Activated B cell treated with CpG ODN at 0.5 μM for 24 hours (primary cell): ENCODE measurements around the gene RDH8. TPM values are rescaled to one million over a fixed set of nuclear protein-coding genes. Genes with fewer than 3 reads are reported as not detected.

Experiments
- ATAC-seq: fragments of 200-7000 bp; cut with Tn5 transposase; one replicate; pipeline ENCODE4 v1.10.0; 2021; ENCODE audit warnings: low read depth, mild to moderate bottlenecking, moderate library complexity
- CTCF ChIA-PET: fragments of 350-600 bp; sonication (Branson Sonifier 250); formaldehyde crosslinking; loops from one replicate; lab custom pipeline; 2021; ENCODE audit warnings: antibody characterized with exemption; lab: Charles Lee
- POLR2A ChIA-PET: fragments of 350-600 bp; sonication (Branson Sonifier 250); formaldehyde crosslinking; loops from one replicate; lab custom pipeline; 2021; ENCODE audit warnings: antibody characterized with exemption; lab: Charles Lee
- DNase-seq: peaks from one replicate; pipeline ENCODE4 v3.0.0; 2022
- H3K27ac Mint-ChIP-seq: one replicate; pipeline ENCODE4 v1.8.0; 2020; ENCODE audit warnings: mixed read lengths
- H3K27me3 Mint-ChIP-seq: one replicate; pipeline ENCODE4 v1.8.0; 2021; ENCODE audit warnings: mixed read lengths
- H3K36me3 Mint-ChIP-seq: one replicate; pipeline ENCODE4 v1.8.0; 2021; ENCODE audit warnings: low read depth, mixed read lengths
- H3K4me1 Mint-ChIP-seq: one replicate; pipeline ENCODE4 v1.8.0; 2021; ENCODE audit warnings: mixed read lengths
- H3K4me3 Mint-ChIP-seq: one replicate; pipeline ENCODE4 v1.8.0; 2020; ENCODE audit warnings: mild to moderate bottlenecking, mixed read lengths
- H3K9me3 Mint-ChIP-seq: one replicate; pipeline ENCODE4 v1.8.0; 2020; ENCODE audit warnings: mixed read lengths
- intact Hi-C: fragments of 100-400 bp; cut with micrococcal nuclease; formaldehyde crosslinking; loops from one replicate; pipeline ENCODE4 v1.15.1; 2024
- total RNA-seq: library from RNA; stranded (reverse); gene quantifications from 2 replicates; pipeline ENCODE4 v1.2.3, GENCODE V29; 2022
- TF ChIP-seq, protein P1 (sequence below): fragments of 200-600 bp; IDR thresholded peaks from one replicate; pipeline ENCODE4 v1.8.0; 2022; ENCODE audit warnings: antibody characterized with exemption, mild to moderate bottlenecking

RDH8 gene
- total RNA-seq, 1 donor from 2014 or later: not detected

DNA sequence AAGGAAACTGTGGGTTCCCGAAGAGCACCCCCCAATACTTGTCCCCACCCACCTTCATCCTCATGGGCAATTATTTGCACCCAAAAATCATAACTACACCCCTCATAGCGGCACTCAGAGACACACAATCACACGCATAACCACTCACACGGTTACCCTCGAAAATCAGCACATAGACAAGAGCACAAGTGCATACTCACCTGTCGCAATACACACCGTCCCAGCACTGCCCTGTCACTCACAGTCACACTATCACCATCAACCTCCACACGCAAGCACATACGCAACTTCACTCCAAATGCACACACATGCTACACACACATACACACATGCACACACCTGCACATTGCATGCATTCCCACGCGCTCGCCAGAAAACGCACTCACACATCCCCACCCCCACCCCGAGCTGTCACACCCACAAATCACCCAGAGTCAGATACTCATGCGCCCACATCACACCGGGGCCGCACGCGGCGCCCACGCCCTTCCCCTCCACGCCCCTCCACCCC is 3.5 kb upstream of the RDH8 start:
- ATAC-seq: no peak
- no peaks in the 10 kb centered on the region for H3K36me3 Mint-ChIP-seq
- TF ChIP-seq, protein P1, sequence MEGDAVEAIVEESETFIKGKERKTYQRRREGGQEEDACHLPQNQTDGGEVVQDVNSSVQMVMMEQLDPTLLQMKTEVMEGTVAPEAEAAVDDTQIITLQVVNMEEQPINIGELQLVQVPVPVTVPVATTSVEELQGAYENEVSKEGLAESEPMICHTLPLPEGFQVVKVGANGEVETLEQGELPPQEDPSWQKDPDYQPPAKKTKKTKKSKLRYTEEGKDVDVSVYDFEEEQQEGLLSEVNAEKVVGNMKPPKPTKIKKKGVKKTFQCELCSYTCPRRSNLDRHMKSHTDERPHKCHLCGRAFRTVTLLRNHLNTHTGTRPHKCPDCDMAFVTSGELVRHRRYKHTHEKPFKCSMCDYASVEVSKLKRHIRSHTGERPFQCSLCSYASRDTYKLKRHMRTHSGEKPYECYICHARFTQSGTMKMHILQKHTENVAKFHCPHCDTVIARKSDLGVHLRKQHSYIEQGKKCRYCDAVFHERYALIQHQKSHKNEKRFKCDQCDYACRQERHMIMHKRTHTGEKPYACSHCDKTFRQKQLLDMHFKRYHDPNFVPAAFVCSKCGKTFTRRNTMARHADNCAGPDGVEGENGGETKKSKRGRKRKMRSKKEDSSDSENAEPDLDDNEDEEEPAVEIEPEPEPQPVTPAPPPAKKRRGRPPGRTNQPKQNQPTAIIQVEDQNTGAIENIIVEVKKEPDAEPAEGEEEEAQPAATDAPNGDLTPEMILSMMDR: no peak
- peaks cover 57% of the 10 kb centered on the region for H3K27me3 Mint-ChIP-seq
- POLR2A ChIA-PET: no interaction called here
- no peaks in the 10 kb centered on the region for H3K9me3 Mint-ChIP-seq
- CTCF ChIA-PET: no interaction called here
- H3K4me3 Mint-ChIP-seq: no peak overlapping the region
- H3K4me1 Mint-ChIP-seq: no peaks in the 10 kb centered on the region
- H3K27ac Mint-ChIP-seq: no peak overlapping the region
- intact Hi-C loops: no loop called here
- no peak for DNase-seq

DNA sequence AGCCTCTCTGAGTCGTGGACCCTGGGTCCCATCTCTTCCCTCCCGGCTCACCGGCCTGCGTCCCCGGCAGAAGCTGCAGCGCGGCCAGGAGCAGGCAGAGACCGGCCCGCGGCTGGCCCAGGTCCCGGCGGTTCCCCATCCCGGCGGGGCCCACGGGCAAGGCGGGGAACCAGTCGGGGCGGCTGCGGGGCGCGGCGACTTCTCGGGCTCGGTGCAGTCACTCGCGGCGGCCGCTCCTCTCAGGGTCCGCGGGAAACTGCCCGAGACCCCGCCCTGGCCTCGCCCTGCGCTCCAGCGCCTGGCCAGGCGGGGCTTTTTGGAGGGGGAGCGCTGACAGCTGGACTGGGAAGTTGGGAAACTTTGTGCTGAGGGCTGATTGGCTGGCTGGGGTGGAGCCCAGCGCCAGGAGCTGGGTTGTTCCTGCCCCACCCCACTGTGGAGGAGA is 3.0 kb upstream of the RDH8 start, which contains the start of gene COL5A3:
Gene COL5A3, minus strand, starts transcription at position 258 of the 445 bp plus-strand sequence. Its CDS starts 119 bp downstream, at position 139.
- DNase-seq (no peak), ATAC-seq (no peak)
- Mint-ChIP-seq H3K4me3 (no peak within 1 kb of the TSS), H3K36me3 (no peaks in the 10 kb centered on the region), H3K27ac (no peak within 1 kb of the TSS), H3K9me3 (no peaks in the 10 kb centered on the region), H3K27me3 (peaks cover 56% of the 10 kb centered on the region), H3K4me1 (no peaks in the 10 kb centered on the region)
- ChIA-PET POLR2A (no interaction called here), CTCF (no interaction called here)
- intact Hi-C loops: no loop called here
- TF ChIP-seq, protein P1: no peak

DNA sequence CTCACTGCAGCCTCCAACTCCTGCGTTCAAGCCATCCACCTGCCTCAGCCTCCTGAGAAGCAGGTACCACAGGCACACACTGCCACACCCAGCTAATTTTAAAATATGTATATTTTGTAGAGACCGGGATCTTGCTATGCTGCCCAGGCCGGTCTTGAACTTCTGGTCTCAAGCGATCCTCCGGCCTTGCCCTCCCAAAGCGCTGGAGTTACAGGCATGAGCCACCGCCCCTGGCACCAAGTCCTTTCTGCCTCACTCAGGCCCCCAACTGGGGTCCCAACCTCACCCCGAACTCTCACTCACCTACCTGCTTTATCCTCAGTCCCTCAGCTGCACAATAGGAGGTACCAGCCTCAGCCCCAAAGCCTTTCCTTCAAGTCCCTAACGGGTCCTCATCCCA is 2.3 kb upstream of the RDH8 start:
- TF ChIP-seq, protein P1: no peak
- H3K27me3 Mint-ChIP-seq: peaks cover 53% of the 10 kb centered on the region
- no peaks in the 10 kb centered on the region for H3K9me3 Mint-ChIP-seq
- no peaks in the 10 kb centered on the region for H3K4me1 Mint-ChIP-seq
- POLR2A ChIA-PET: no interaction called here
- ATAC-seq: no peak
- no peak overlapping the region for H3K4me3 Mint-ChIP-seq
- intact Hi-C loops: no loop called here
- no peaks in the 10 kb centered on the region for H3K36me3 Mint-ChIP-seq
- CTCF ChIA-PET: no interaction called here
- H3K27ac Mint-ChIP-seq: no peak overlapping the region
- no peak for DNase-seq

DNA sequence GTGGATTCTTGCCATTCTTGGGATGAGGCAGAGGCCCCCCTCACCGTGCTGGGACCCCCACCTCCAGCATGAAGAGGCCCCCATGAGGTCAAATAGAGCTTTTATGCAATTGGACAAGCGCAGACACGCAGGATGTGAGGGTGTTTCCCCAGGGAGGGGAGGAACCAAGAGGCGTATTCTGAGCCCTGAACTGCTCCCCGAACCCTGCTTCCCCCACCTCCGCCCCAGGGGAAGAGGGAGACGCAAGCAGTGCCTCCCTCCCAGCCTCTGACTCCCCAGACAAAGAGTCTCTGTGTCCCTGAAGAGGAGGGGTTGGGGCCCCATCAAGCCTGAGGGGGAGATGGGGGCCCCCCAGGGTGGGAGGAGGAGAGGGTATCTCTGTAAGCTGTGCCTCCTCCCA is 1.3 kb upstream of the RDH8 start:
- intact Hi-C loops: no loop called here
- H3K36me3 Mint-ChIP-seq: no peaks in the 10 kb centered on the region
- DNase-seq: no peak

DNA sequence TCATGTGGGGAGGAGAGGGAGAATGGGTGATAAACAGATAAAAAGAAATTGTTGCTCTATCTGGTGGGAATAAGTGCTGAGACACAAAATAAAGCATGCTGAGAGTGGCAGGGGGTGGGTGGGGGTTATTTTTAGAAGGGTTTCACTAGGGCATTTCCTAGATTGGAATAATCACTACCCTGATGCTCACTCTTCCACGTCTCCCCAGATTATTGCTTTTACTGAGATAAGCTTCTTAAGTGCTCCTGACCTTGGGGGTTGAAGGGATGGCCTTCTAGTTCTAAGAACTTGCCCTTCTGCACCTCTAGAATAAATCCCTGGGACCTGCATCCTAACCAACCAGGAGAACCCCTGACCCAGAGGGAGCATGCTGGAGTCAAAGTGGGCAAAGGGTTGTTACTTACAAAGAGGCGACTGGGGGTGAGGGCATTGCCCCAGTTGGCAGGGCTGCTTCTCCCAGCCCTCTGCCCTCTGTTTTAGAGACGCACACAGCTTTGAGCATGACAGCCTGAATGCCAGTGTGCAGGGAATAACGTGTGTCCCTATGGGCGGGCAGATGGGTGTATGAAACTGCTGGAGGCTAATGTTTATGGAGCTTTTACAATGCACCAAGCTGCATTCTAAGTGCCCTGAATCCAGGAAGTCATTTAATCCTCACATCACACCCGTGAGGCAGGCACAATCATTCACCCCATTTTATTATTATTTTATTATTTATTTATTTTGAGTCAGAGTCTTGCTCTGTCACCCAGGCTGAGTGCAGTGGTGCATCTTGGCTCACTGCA is 743 bp downstream of the RDH8 start:
- H3K9me3 Mint-ChIP-seq: no peaks in the 10 kb centered on the region
- TF ChIP-seq, protein P1: no peak
- no peaks in the 10 kb centered on the region for H3K4me1 Mint-ChIP-seq
- intact Hi-C loops: no loop called here
- H3K27ac Mint-ChIP-seq: no peak overlapping the region
- ChIA-PET POLR2A (interaction anchor here (0.5 kb wide), 1 partner anchor 14 kb away, joined by 8 read pairs; no protein-coding TSS in a partner anchor), CTCF (no interaction called here)
- H3K36me3 Mint-ChIP-seq: no peaks in the 10 kb centered on the region
- no peak overlapping the region for H3K4me3 Mint-ChIP-seq
- ATAC-seq (no peak), DNase-seq (no peak)
- H3K27me3 Mint-ChIP-seq: peaks cover 37% of the 10 kb centered on the region

More for the DNA sequence above, 1.3 kb upstream of the RDH8 start:
- no peaks in the 10 kb centered on the region for H3K4me1 Mint-ChIP-seq
- peaks cover 50% of the 10 kb centered on the region for H3K27me3 Mint-ChIP-seq
- ATAC-seq: no peak
- no peak overlapping the region for H3K4me3 Mint-ChIP-seq
- no peaks in the 10 kb centered on the region for H3K9me3 Mint-ChIP-seq
- TF ChIP-seq, protein P1: no peak
- no peak overlapping the region for H3K27ac Mint-ChIP-seq
- CTCF ChIA-PET: no interaction called here
- POLR2A ChIA-PET: no interaction called here
